T-cell (primary cell): ENCODE measurements around the gene NUCB2. TPM values are rescaled to one million over a fixed set of nuclear protein-coding genes. Genes with fewer than 3 reads are reported as not detected.

Experiments used
- ATAC-seq, 4 experiments: fragments of 200-7000 bp in 3 of 4; fragments of 150-1000 bp in 1 of 4; cut with Tn5 transposase; replicated peaks in 1 of 4; 1 replicate in 3 of 4; 2 replicates in 1 of 4; pipeline ENCODE4 v1.10.0; 2021; ENCODE audit warnings: moderate library complexity in 3 of 4, mild to moderate bottlenecking in 2 of 4, moderate number of reproducible peaks in 1 of 4
- CTCF ChIA-PET, 2 donors: fragments of 300-600 bp; sonication (Branson Sonifier 250); formaldehyde crosslinking; loops; one replicate each; lab custom pipeline; 2022; ENCODE audit warnings: antibody characterized with exemption in 2 of 2; lab: Charles Lee
- POLR2A ChIA-PET, 2 donors: fragments of 300-600 bp; sonication (Branson Sonifier 250); formaldehyde crosslinking; loops; one replicate each; lab custom pipeline; 2022; ENCODE audit warnings: antibody characterized with exemption in 2 of 2; lab: Charles Lee
- DNase-seq, 35 experiments: peaks; one replicate each; pipeline versions ENCODE4 v3.0.0 to v3.0.0-alpha.2; 2013 to 2023
- H3K27ac ChIP-seq: one replicate; pipeline ENCODE4 v1.5.1; 2013; ENCODE audit warnings: low read length
- H3K27me3 ChIP-seq, 2 experiments: replicated peaks in 1 of 2; 1 replicate in 1 of 2; 2 replicates in 1 of 2; pipeline versions ENCODE4 v1.6.1 to v1.7.0; 2013; ENCODE audit warnings: low read length in 1 of 2, mixed read lengths in 1 of 2; ENCODE audit not compliant: control insufficient read depth in 2 of 2, insufficient read depth in 2 of 2; ENCODE audit errors: extremely low read depth in 1 of 2
- H3K36me3 ChIP-seq, 2 donors: 1 replicate in 1 of 2; 2 replicates in 1 of 2; pipeline versions ENCODE4 v1.6.1 to v1.7.0; 2013; ENCODE audit warnings: low read length in 1 of 2; ENCODE audit not compliant: control insufficient read depth in 2 of 2, insufficient read depth in 1 of 2; ENCODE audit errors: extremely low read depth in 1 of 2
- H3K4me1 ChIP-seq, 2 experiments: 1 replicate in 1 of 2; 2 replicates in 1 of 2; pipeline versions ENCODE4 v1.6.1 to v1.7.0; 2013; ENCODE audit warnings: low read length in 2 of 2, mixed read lengths in 1 of 2; ENCODE audit not compliant: insufficient read depth in 2 of 2, control insufficient read depth in 1 of 2; ENCODE audit errors: extremely low read depth in 1 of 2
- H3K4me3 ChIP-seq, 2 donors: 1 replicate in 1 of 2; 2 replicates in 1 of 2; pipeline versions ENCODE4 v1.5.1 to v1.7.0; 2013; ENCODE audit warnings: mild to moderate bottlenecking in 2 of 2, low read length in 1 of 2, moderate library complexity in 1 of 2; ENCODE audit not compliant: control insufficient read depth in 1 of 2; ENCODE audit errors: extremely low read depth in 1 of 2
- H3K9me3 ChIP-seq: 2 replicates; pipeline ENCODE4 v1.7.0; 2013
- H3K27ac Mint-ChIP-seq, 2 donors: one replicate each; pipeline ENCODE4 v1.8.0; 2020 to 2021; ENCODE audit warnings: mild to moderate bottlenecking in 2 of 2, mixed read lengths in 2 of 2
- H3K27me3 Mint-ChIP-seq, 2 donors: one replicate each; pipeline ENCODE4 v1.8.0; 2021 to 2022; ENCODE audit warnings: mixed read lengths in 2 of 2
- H3K36me3 Mint-ChIP-seq: one replicate; pipeline ENCODE4 v1.8.0; 2021; ENCODE audit warnings: mixed read lengths
- H3K4me1 Mint-ChIP-seq, 3 donors: one replicate each; pipeline ENCODE4 v1.8.0; 2020 to 2022; ENCODE audit warnings: mixed read lengths in 3 of 3, mild to moderate bottlenecking in 1 of 3
- H3K4me3 Mint-ChIP-seq, 3 donors: one replicate each; pipeline ENCODE4 v1.8.0; 2020 to 2022; ENCODE audit warnings: mild to moderate bottlenecking in 3 of 3, mixed read lengths in 3 of 3, moderate library complexity in 3 of 3
- H3K9me3 Mint-ChIP-seq, 3 donors: one replicate each; pipeline ENCODE4 v1.8.0; 2020 to 2022; ENCODE audit warnings: mixed read lengths in 3 of 3
- WGBS: methylation state at CpG from one replicate; pipeline ENCODE4 v1.1.5; 2013; ENCODE audit warnings: missing lambda C conversion rate; ENCODE audit not compliant: insufficient coverage; 5-methylcytosine and 5-hydroxymethylcytosine counted together
- total RNA-seq, 35 experiments: library from RNA in 6 of 35; stranded (reverse) in 6 of 35; fragments of 120-200 nt in 1 of 35; gene quantifications; one replicate each; pipeline versions ENCODE4 v1.2.1 to v1.2.4 and lab custom pipeline; 2013 to 2026

The NUCB2 gene
- total RNA-seq, 5 donors from 2014 or later (not counting 1 experiment from before 2014, with no cell fraction given): 43.6 to 119 (median 67.0) TPM

GRCh38 chr11:17368551-17368950, 92.0 kb downstream of the NUCB2 start:
- H3K9me3 ChIP-seq: no peaks in the 10 kb centered on the region
- ATAC-seq (no peak), DNase-seq (no peak)
- H3K27ac ChIP-seq: no peak overlapping the region
- H3K27me3 ChIP-seq: no peaks in the 10 kb centered on the region
- H3K4me1 ChIP-seq: no peaks in the 10 kb centered on the region
- 100% methylated on average over 1 of the region's 3 CpGs for WGBS
- Mint-ChIP-seq H3K9me3 (peaks cover 22 to 41% (median 38%) of the 10 kb centered on the region in 3 donors), H3K27ac (no peak overlapping the region), H3K4me1 (no peaks in the 10 kb centered on the region), H3K27me3 (no peaks in the 10 kb centered on the region), H3K4me3 (no peak overlapping the region), H3K36me3 (peaks cover 62% of the 10 kb centered on the region)
- ChIA-PET CTCF (no interaction called here), POLR2A (no interaction called here)
- peaks cover 0 to 14% of the 10 kb centered on the region in 2 donors for H3K36me3 ChIP-seq
- no peak overlapping the region for H3K4me3 ChIP-seq

GRCh38 chr11:17369094-17369493, 92.6 kb downstream of the NUCB2 start:
- H3K36me3 ChIP-seq: peaks cover 0 to 14% of the 10 kb centered on the region in 2 donors
- H3K4me3 ChIP-seq: no peak overlapping the region
- Mint-ChIP-seq H3K4me1 (no peaks in the 10 kb centered on the region), H3K36me3 (peaks cover 66% of the 10 kb centered on the region), H3K27me3 (no peaks in the 10 kb centered on the region), H3K27ac (no peak overlapping the region), H3K4me3 (no peak overlapping the region), H3K9me3 (peaks cover 22 to 41% (median 38%) of the 10 kb centered on the region in 3 donors)
- H3K27ac ChIP-seq: no peak overlapping the region
- DNase-seq: no peak
- no peaks in the 10 kb centered on the region for H3K9me3 ChIP-seq
- no peaks in the 10 kb centered on the region for H3K4me1 ChIP-seq
- ChIA-PET CTCF (interaction anchor here in 1 of 2 donors (0.9 kb wide), 1 partner anchor 14 kb away, joined by 4 read pairs; no protein-coding TSS in a partner anchor), POLR2A (interaction anchor here in 1 of 2 donors (0.6 kb wide), 1 partner anchor 79 kb away, joined by 3 read pairs; no protein-coding TSS in a partner anchor)
- no peaks in the 10 kb centered on the region for H3K27me3 ChIP-seq
- ATAC-seq: no peak

- no peak for ATAC-seq
- Histone ChIP-seq H3K27me3 (no peaks in the 10 kb centered on the region), H3K27ac (no peak overlapping the region), H3K4me3 (no peak overlapping the region), H3K36me3 (peaks cover 0 to 14% of the 10 kb centered on the region in 2 donors), H3K4me1 (no peaks in the 10 kb centered on the region), H3K9me3 (no peaks in the 10 kb centered on the region)
- 92% methylated on average over 2 of the region's 2 CpGs for WGBS
- Mint-ChIP-seq H3K27me3 (no peaks in the 10 kb centered on the region), H3K4me3 (no peak overlapping the region), H3K4me1 (no peaks in the 10 kb centered on the region), H3K36me3 (peaks cover 69% of the 10 kb centered on the region), H3K9me3 (peaks cover 22 to 41% (median 38%) of the 10 kb centered on the region in 3 donors), H3K27ac (no peak overlapping the region)
- CTCF ChIA-PET: interaction anchor here in 1 of 2 donors (0.9 kb wide), 1 partner anchor 13 kb away, joined by 4 read pairs; no protein-coding TSS in a partner anchor
- POLR2A ChIA-PET: no interaction called here
- DNase-seq: no peak
These were observed 93.2 kb downstream of the NUCB2 start for GRCh38 chr11:17369684-17370243.

GRCh38 chr11:17371614-17372013, 95.1 kb downstream of the NUCB2 start:
- no peak overlapping the region for H3K27ac Mint-ChIP-seq
- CTCF ChIA-PET: no interaction called here
- peaks cover 65% of the 10 kb centered on the region for H3K36me3 Mint-ChIP-seq
- ATAC-seq (no peak), DNase-seq (no peak)
- H3K4me3 Mint-ChIP-seq: no peak overlapping the region
- no peaks in the 10 kb centered on the region for H3K27me3 Mint-ChIP-seq
- H3K4me3 ChIP-seq: no peak overlapping the region
- H3K27ac ChIP-seq: no peak overlapping the region
- H3K4me1 Mint-ChIP-seq: no peaks in the 10 kb centered on the region
- POLR2A ChIA-PET: no interaction called here
- no CpG with 5 or more reads among the region's 3 CpGs for WGBS
- peaks cover 0 to 14% of the 10 kb centered on the region in 2 donors for H3K36me3 ChIP-seq
- H3K9me3 ChIP-seq: no peaks in the 10 kb centered on the region
- no peaks in the 10 kb centered on the region for H3K4me1 ChIP-seq
- H3K27me3 ChIP-seq: no peaks in the 10 kb centered on the region
- peaks cover 22 to 41% (median 38%) of the 10 kb centered on the region in 3 donors for H3K9me3 Mint-ChIP-seq

GRCh38 chr11:17375547-17375946, 99.0 kb downstream of the NUCB2 start:
- Histone ChIP-seq H3K9me3 (no peaks in the 10 kb centered on the region), H3K27me3 (no peaks in the 10 kb centered on the region), H3K4me3 (no peak overlapping the region), H3K27ac (no peak overlapping the region), H3K36me3 (peaks cover 0 to 5% of the 10 kb centered on the region in 2 donors), H3K4me1 (no peaks in the 10 kb centered on the region)
- 94% methylated on average over 3 of the region's 5 CpGs for WGBS
- H3K36me3 Mint-ChIP-seq: peaks cover 39% of the 10 kb centered on the region
- peaks cover 18 to 26% (median 25%) of the 10 kb centered on the region in 3 donors for H3K9me3 Mint-ChIP-seq
- no peaks in the 10 kb centered on the region for H3K4me1 Mint-ChIP-seq
- no peaks in the 10 kb centered on the region for H3K27me3 Mint-ChIP-seq
- H3K27ac Mint-ChIP-seq: no peak overlapping the region
- DNase-seq: no peak
- ChIA-PET CTCF (interaction anchor here in 1 of 2 donors (1.4 kb wide), 1 partner anchor 8 kb away, joined by 5 read pairs; no protein-coding TSS in a partner anchor), POLR2A (no interaction called here)
- ATAC-seq: no peak
- no peak overlapping the region for H3K4me3 Mint-ChIP-seq

GRCh38 chr11:17376493-17376892, 100.0 kb downstream of the NUCB2 start:
- 86% methylated on average over 1 of the region's 3 CpGs for WGBS
- peaks cover 10 to 17% (median 16%) of the 10 kb centered on the region in 3 donors for H3K9me3 Mint-ChIP-seq
- Histone ChIP-seq H3K27ac (no peak overlapping the region), H3K36me3 (peaks cover 0 to 5% of the 10 kb centered on the region in 2 donors), H3K4me3 (no peak overlapping the region), H3K4me1 (no peaks in the 10 kb centered on the region), H3K9me3 (no peaks in the 10 kb centered on the region), H3K27me3 (no peaks in the 10 kb centered on the region)
- no peak for DNase-seq
- ChIA-PET POLR2A (no interaction called here), CTCF (interaction anchor here in 1 of 2 donors (0.5 kb wide), 1 partner anchor 22 kb away, joined by 3 read pairs; no protein-coding TSS in a partner anchor)
- H3K27ac Mint-ChIP-seq: no peak overlapping the region
- no peak for ATAC-seq
- peaks cover 29% of the 10 kb centered on the region for H3K36me3 Mint-ChIP-seq
- no peaks in the 10 kb centered on the region for H3K4me1 Mint-ChIP-seq
- H3K4me3 Mint-ChIP-seq: no peak overlapping the region
- H3K27me3 Mint-ChIP-seq: no peaks in the 10 kb centered on the region
